NCI-H526 (cell line): ENCODE results near the gene GNAI3.

ENCODE experiments used
- DNase-seq, 2 experiments: peaks; one replicate each; lab custom pipeline; 2025; lab: John Stamatoyannopoulos, UW

Gene GNAI3

GRCh38 chr1:109624201-109625010 lies 76.0 kb downstream of the GNAI3 start:
- peak in 1 of 2 experiments; percentile 61 for DNase-seq

- no peak for DNase-seq
Observed at GRCh38 chr1:109625176-109625575, 76.8 kb downstream of the GNAI3 start.

GRCh38 chr1:109625601-109626560 lies 77.5 kb downstream of the GNAI3 start:
- DNase-seq = no peak

- DNase-seq = no peak
Observed at GRCh38 chr1:109626682-109627408, 78.4 kb downstream of the GNAI3 start.

GRCh38 chr1:109627692-109628399 lies 79.4 kb downstream of the GNAI3 start:
- DNase-seq = no peak

- no peak for DNase-seq
Observed at GRCh38 chr1:109628540-109629321, 80.3 kb downstream of the GNAI3 start.

DNA sequence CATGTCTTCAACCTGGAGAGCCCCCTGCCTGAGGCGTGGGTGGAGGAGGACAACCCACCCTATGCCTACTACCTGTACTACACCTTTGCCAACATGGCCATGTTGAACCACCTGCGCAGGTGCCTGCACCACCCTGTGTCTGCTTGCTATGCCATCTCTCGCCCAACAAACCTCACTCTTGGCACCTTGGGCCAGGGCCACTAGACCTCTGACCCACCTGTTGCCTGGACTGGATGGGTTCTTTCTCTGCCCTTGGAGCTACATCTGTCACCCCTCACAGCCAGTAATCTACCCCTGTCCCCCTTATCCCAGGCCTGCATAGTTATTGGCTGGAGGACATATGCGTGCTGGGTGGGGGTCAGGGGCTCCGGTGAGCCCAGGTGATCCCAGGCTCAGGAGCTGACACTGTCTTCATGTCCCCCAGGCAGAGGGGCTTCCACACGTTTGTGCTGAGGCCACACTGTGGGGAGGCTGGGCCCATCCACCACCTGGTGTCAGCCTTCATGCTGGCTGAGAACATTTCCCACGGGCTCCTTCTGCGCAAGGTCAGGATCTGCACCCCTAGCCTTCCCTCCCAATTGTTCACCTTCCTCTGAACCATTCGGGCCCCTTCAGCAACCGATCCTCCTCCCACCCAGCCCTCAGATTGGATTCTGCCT lies 81.1 kb downstream of the GNAI3 start:
- no peak for DNase-seq

DNA sequence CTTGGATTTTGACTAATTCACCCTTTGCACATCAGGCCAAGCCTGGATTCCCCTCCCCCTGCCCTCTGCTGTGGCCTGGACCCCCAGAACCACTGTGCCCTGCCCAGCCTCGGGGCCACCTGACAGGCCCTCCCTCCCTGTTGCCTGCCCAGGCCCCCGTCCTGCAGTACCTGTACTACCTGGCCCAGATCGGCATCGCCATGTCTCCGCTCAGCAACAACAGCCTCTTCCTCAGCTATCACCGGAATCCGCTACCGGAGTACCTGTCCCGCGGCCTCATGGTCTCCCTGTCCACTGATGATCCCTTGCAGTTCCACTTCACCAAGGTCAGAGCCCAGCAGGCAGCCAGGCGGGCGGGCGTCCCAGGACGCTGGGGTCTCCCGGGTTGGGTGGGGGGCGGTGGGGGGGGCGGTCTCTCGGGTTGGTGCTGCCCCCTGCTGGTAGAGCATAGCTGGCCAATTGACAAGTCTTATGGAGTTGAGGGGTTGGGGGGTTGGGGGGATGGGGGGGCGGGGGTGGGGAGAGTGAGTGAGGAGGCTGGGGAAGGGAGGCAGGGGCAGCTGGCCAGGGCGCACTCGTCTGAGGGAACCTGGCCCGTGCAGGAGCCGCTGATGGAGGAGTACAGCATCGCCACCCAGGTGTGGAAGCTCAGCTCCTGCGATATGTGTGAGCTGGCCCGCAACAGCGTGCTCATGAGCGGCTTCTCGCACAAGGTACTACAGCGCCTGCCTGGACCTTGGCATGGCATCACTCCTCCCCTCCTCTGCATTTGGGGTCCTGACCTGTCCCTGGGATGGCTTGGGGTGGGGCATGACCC lies 81.9 kb downstream of the GNAI3 start:
- DNase-seq = peak in 1 of 2 experiments; percentile 43

- DNase-seq = no peak
Observed at GRCh38 chr1:109630898-109631512, 82.6 kb downstream of the GNAI3 start.

DNA sequence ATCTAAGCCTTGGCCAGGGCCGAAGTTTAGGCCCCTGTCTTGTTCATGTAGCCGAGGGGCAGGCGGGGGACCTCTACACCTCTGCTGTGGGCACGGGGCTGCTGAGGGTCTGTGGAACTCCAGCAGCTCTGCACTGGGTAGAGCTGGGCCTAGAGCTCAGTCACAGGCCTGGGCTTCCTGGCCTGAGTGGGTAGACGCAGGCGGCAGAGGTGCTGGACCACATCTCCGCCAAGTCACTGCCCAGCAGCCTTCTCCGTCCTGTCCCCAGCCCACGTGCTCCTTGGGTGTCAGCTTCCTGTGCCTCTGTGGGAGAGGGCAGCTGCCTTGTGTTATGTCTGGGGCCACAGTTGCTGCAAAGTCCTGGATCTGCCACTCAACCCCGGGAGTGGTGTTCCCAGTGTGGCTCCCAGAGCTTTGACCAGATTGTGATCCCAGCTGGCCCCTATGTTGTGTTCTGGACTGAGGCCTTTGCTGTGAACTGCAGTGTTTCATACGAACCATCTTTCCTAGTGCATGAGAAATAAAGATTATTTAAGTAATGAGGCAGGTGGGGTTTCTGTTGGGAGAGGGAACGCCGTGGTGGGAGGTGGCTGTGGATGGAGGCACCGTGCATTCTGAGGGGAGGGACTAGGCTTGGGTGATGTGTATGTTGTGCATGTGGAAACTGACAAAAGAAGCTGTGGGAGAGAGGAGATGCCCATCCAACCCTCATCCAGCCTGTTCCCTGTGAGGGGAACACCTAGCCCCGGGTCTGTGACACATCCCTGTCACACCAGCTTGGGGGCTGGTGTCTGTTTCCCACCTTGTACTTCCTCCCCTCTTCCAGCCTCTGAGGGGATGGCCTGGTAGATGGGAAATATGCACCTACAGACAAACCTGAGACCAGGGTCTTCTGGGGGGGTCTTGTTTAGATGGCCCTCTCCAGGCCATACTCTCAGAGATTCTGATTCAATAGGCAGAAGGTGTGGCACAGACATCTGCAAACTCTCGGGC lies 83.4 kb downstream of the GNAI3 start:
- DNase-seq = no peak

DNA sequence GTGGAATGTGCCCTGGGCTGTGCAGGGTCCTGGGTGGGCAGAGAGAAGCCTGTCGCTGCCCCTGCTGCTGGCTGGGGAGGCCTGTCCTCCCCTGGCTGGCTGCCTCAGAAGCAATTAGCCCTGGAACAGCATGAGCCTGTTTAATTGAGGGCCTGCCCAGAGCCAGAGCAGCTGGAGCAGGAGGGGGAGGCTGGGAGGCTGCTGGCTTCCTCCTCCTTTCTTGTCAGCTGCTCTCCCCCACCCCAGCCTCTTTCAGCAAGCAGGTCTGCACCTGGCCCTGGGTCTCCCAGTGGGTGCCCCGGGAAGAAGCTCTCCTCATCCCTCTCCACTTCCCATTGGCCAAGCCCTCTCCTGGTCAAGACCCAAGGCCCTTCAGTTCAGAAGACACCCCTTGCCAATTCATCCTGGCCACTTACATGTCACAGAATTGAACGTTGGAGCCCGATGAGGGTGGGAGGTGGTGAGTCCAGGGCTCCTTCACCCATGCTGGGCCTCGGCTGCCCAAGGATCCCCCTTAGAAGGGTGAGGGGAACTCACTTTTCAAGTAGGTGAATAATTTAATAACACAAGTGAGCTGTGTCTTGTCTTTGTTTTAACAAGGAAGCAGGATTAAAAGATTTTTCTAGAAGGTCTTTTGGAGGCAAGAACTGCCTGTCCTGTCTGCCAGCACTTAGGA lies 84.4 kb downstream of the GNAI3 start:
- DNase-seq = no peak

GRCh38 chr1:109634292-109634691 lies 85.9 kb downstream of the GNAI3 start:
- DNase-seq = no peak

DNA sequence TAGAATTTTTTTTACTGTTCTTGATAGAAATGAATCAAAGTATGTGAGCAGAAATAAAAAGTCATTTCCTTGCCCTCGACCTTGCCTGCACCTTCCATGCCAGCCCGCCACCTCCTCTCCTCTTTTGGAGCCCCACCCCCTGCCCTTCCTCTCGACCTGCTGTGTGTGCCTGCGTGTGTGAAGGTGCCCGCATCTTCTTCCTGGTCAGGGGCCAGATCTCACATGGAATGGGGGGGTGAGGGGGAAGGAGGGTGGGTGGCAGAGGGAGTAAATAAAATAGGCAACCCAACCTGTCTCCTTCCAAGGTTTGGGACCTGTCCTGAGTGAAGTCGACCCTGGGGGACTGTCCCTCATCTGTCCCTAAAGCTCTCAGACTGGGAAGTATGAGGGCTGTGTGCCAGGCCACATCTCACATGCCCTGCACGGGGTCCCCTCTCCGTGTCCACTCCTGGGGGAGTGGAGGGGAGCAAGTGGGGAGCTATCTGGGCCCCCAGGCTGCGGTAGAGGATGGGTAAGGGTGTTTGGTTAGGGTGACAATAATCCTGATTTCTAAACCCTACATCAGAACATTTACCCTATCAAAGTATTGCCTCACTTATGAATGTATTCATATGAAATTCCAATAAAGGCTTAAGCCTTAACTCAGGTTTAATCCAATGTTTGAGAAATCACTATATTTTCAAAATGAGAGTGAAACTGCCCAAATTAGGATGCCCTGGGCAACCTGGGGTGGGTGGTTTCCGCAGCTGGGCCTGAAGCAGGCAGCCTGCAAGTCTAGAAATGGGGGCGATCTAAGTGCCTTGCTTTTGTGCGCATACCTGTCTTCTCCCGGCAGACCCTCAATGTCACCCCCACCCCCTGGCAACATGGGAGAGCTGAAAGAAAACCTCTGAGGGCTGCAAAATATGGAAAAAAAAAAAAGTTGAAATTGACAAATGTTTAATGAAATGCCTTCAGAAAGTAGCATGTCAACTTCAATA lies 86.6 kb downstream of the GNAI3 start:
- DNase-seq = no peak

DNA sequence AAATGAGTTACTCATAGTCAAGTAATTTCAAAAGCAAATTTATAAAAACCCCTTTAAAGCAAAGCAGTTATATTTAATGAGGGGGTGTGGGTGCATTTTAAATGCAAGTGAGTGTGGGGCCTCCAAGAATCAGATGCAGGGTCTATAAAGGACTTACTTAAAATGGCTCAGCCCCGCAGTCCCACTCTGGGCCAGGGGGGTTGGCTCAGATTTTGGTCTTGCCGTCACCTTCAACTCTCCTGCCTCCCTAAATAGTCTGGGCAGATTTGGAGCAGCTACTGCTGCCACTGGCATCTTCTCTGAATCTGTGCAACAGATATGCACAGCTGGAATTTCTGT lies 87.4 kb downstream of the GNAI3 start:
- no peak for DNase-seq

- DNase-seq = no peak
Observed at GRCh38 chr1:109636201-109636952, 88.0 kb downstream of the GNAI3 start.
